ENCODE results near the gene HK1. TPM values are rescaled to one million over a fixed set of nuclear protein-coding genes. Genes with fewer than 3 reads are reported as not detected.
A peak's percentile ranks its signal among the peaks of the same experiment; 100 is the strongest.

The HK1 gene
- total RNA-seq, 4 donors from 2014 or later = 130 to 189 (median 142) TPM

DNA sequence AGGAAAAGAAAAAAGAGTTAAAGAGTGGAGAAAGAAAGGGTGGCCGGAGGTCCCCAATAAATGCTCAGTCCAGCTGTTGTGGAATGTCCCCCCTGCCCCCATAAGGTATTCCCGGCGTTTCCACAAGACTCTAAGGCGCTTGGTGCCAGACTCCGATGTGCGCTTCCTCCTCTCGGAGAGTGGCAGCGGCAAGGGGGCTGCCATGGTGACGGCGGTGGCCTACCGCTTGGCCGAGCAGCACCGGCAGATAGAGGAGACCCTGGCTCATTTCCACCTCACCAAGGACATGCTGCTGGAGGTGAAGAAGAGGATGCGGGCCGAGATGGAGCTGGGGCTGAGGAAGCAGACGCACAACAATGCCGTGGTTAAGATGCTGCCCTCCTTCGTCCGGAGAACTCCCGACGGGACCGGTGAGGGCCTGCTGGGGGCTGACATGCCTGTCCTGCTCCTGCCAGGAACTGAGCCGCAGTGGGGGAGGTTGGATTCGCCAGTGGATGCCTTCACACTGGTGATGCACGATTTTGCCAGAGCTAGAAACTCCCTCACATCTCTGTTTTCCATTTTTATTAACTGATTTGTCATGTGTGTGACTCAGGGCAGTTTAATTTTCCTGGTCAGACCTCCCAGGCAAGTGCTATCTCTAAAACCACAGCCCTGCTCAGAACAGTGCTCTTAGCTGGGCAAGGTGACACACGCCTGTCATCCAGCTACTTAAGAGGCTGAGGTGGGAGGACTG, 104.3 kb downstream of the HK1 start:
- WGBS, 2 donors = 73 to 75% methylated on average over 19 to 24 of the region's 26 CpGs
- no peak for TF ChIP-seq POLR2A (IDR thresholded peaks at IDR 0.05)
- no peak for TF ChIP-seq CTCF (IDR thresholded peaks at IDR 0.05)
- H3K27ac ChIP-seq = peak overlapping the region; percentile 77 to 94 (median 86)
- peaks cover 12 to 97% (median 15%) of the 10 kb centered on the region in 3 donors for H3K36me3 ChIP-seq
- DNase-seq = no peak
- no peaks in the 10 kb centered on the region for H3K9me3 ChIP-seq
- H3K4me1 ChIP-seq = peaks cover 35 to 71% (median 46%) of the 10 kb centered on the region in 3 donors
- intact Hi-C loops (cut with DNase I) = loop anchor here (5.0 kb wide), 1 partner anchor 40 kb away; no protein-coding TSS in a partner anchor
- no peaks in the 10 kb centered on the region for H3K27me3 ChIP-seq
- H3K4me3 ChIP-seq = no peak overlapping the region

DNA sequence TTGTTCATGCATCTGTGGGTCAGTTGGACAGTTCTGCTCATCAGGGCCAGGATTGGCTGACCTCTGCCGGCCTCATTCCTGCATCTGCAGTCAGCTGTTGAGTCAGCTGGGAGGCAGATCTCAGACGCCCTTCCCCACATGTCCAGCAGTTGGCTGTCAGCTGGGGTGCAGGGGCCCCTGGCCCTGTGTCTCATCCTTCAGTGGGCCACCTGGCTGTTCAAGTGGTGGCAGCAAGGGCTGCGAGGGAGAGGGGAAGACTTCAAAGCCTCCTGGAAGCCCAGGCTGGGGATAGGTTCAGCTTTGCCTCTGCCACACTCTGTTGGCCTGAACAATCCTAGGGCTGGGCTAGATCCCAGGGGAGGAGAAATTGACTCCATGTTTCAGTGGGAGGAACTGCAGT, 105.3 kb downstream of the HK1 start:
- TF ChIP-seq POLR2A (IDR thresholded peaks at IDR 0.05) (no peak), CTCF (IDR thresholded peaks at IDR 0.05) (peak in 1 of 6 experiments; percentile 29)

DNA sequence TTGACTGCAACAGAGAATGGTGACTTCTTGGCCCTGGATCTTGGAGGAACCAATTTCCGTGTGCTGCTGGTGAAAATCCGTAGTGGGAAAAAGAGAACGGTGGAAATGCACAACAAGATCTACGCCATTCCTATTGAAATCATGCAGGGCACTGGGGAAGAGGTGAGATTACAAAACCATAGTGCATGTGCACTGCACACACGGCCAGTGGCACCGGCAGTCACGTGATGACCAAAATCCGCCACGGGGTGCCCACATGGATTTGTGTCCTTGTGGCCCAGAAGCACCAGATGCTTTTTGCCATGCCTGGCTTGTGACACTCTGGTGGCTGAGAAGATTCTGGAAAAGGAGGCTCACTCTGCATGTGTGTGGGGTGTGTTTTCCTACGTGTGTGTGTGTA, 106.0 kb downstream of the HK1 start:
- no peak overlapping the region for H3K4me3 ChIP-seq
- intact Hi-C loops (cut with DNase I) = loop anchor here (5.0 kb wide), 1 partner anchor 42 kb away; no protein-coding TSS in a partner anchor
- H3K27ac ChIP-seq = peak overlapping the region; percentile 77 to 94 (median 86)

More for the DNA sequence above, 105.3 kb downstream of the HK1 start:
- no peak for DNase-seq
- Histone ChIP-seq H3K36me3 (peaks cover 11 to 98% (median 16%) of the 10 kb centered on the region in 3 donors), H3K27ac (peak overlapping the region; percentile 77 to 94 (median 86)), H3K4me1 (peaks cover 32 to 71% (median 41%) of the 10 kb centered on the region in 3 donors), H3K9me3 (no peaks in the 10 kb centered on the region), H3K4me3 (no peak overlapping the region), H3K27me3 (no peaks in the 10 kb centered on the region)
- WGBS, 2 donors = 21 to 56% methylated on average over 2 of the region's 3 CpGs
- intact Hi-C loops (cut with DNase I) = loop anchor here (5.0 kb wide), 1 partner anchor 41 kb away; no protein-coding TSS in a partner anchor

DNA sequence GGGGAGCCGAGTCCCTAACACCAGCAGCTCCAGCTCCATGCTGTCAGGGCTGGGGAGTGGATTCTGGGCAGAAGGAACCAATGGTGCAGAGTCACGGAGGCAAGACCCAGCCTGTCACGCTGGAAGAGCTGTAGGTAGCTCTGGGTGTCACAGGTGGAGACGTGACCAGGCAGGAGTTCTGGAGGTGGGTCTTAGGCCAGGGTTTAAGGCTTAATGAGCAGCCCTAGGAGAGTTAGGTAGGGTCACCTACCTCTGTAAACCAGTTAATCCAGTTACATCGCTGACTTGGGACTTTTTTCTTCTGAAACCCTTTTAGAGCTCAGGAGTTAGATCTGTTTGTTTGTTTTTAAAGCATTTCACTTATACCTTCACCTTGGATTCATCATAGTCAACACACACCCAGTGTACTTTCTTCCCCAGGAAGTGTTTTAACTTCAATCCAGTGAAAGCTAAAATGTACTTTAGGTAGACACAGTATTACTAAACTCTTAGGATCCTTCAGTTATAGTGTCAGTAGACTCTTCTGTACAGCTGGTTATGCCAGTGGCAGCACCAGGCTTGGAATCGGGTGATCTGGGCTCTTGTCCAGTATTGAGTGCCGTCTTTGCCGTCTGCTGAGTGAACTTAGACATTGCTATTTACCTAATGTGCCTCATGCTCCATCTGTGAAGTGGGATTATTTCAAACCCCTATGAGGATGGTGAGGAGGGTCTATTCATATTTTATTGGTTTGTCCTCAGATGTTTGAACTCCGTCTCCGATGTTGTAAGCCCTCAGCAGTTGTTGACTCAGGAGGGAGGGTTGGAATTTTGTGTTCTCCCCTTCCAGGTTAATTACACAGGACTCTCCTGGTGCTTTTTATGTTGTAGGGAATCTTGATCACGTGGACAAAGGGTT, 107.4 kb downstream of the HK1 start:
- no peak for DNase-seq
- no peak for TF ChIP-seq CTCF (IDR thresholded peaks at IDR 0.05)
- peak in 2 of 4 donors; percentile 15 to 27 for TF ChIP-seq POLR2A (IDR thresholded peaks at IDR 0.05)
- Histone ChIP-seq H3K27me3 (no peaks in the 10 kb centered on the region), H3K9me3 (no peaks in the 10 kb centered on the region), H3K36me3 (peaks cover 13 to 96% (median 20%) of the 10 kb centered on the region in 3 donors), H3K4me1 (peaks cover 39 to 88% (median 56%) of the 10 kb centered on the region in 3 donors), H3K4me3 (no peak overlapping the region), H3K27ac (peak overlapping the region; percentile 77 to 94 (median 86))
- 40 to 51% methylated on average over 9 to 11 of the region's 11 CpGs for WGBS, 2 donors
- intact Hi-C loops (cut with DNase I) = no loop called here

More for the DNA sequence above, 106.0 kb downstream of the HK1 start:
- Histone ChIP-seq H3K4me1 (peaks cover 32 to 78% (median 43%) of the 10 kb centered on the region in 3 donors), H3K9me3 (no peaks in the 10 kb centered on the region), H3K36me3 (peaks cover 15 to 98% (median 23%) of the 10 kb centered on the region in 3 donors), H3K27me3 (no peaks in the 10 kb centered on the region)
- no peak for DNase-seq
- WGBS, 2 donors = 46 to 67% methylated on average over 10 of the region's 10 CpGs
- TF ChIP-seq POLR2A (IDR thresholded peaks at IDR 0.05) (no peak), CTCF (IDR thresholded peaks at IDR 0.05) (no peak)
